Adrenal gland (tissue), 12 donors: ENCODE results near the gene GALNT1. TPM values are rescaled to one million over a fixed set of nuclear protein-coding genes. Genes with fewer than 3 reads are reported as not detected.

Experiments
- DNase-seq, 7 donors: peaks; one replicate each; pipeline ENCODE4 v3.0.0-alpha.2; 2019 to 2020
- H3K27ac ChIP-seq, 5 donors: fragments of 200-600 bp; sonication (generic) in 4 of 5; 1 replicate in 3 of 5; 2 replicates in 2 of 5; pipeline versions ENCODE4 v1.5.1 to v1.8.0; 2016 to 2020; ENCODE audit warnings: mild to moderate bottlenecking in 1 of 5
- H3K27me3 ChIP-seq: fragments of 200-600 bp; 2 replicates; pipeline ENCODE4 v1.8.0; 2021
- H3K36me3 ChIP-seq, 2 donors: fragments of 200-600 bp; replicated peaks in 1 of 2; 1 replicate in 1 of 2; 2 replicates in 1 of 2; pipeline versions ENCODE4 v1.5.1 to v1.8.0; 2018 to 2022
- H3K4me1 ChIP-seq, 2 donors: fragments of 200-600 bp; replicated peaks in 1 of 2; 1 replicate in 1 of 2; 2 replicates in 1 of 2; pipeline versions ENCODE4 v1.5.1 to v1.8.0; 2018 to 2021
- H3K4me3 ChIP-seq, 4 donors: fragments of 200-600 bp; sonication (generic) in 3 of 4; one replicate each; pipeline ENCODE4 v1.5.1; 2016 to 2018
- H3K9me3 ChIP-seq, 3 donors: fragments of 200-600 bp; sonication (generic) in 1 of 3; replicated peaks in 1 of 3; 1 replicate in 2 of 3; 2 replicates in 1 of 3; pipeline versions ENCODE4 v1.5.1 to v1.8.0; 2016 to 2021
- POLR2A ChIP-seq, 2 donors: fragments of 450-650 bp; IDR thresholded peaks; one replicate each; pipeline ENCODE4 v1.6.1; 2017; ENCODE audit warnings: antibody characterized with exemption in 2 of 2, mild to moderate bottlenecking in 2 of 2, moderate library complexity in 1 of 2
- WGBS, 4 donors: extraction: QIAGEN DNeasy Blood & Tissue Kit in 2 of 4; methylation state at CpG; one replicate each; pipeline versions ENCODE4 v1.1.5 to v1.1.7; 2013 to 2017; 5-methylcytosine and 5-hydroxymethylcytosine counted together
- intact Hi-C, 2 donors: fragments of 100-400 bp; cut with DNase I; formaldehyde crosslinking; loops; one replicate each; pipeline versions ENCODE4 v1.14.1 to v1.15.0; 2022 to 2023
- polyA plus RNA-seq, 3 donors: library from polyadenylated mRNA; stranded (reverse); fragments of 200-250 nt in 2 of 3; fragments of 350-450 nt in 1 of 3; fragmentation: Illumina TruSeq in 1 of 3; extraction: RNeasy Lipid Tissue Mini Kit (QIAGEN cat#74804) in 1 of 3; gene quantifications; one replicate each; pipeline ENCODE4 v1.2.3, GENCODE V29; 2013 to 2014
- total RNA-seq, 9 donors: library from RNA; depleted of rRNA in 4 of 9; stranded (reverse); fragments of >200 nt in 4 of 9; fragments of 120-200 nt in 1 of 9; fragmentation: NEBNext Ultra II Directional in 1 of 9; extraction: Animal tissue kit (Norgen Biotek cat#: 25700) in 1 of 9; gene quantifications; one replicate each; pipeline versions ENCODE4 v1.1.0 to v1.2.4, GENCODE V29; 2013 to 2023
- TF ChIP-seq, protein P1 (sequence below), 6 experiments: fragments of 450-650 bp in 4 of 6; fragments of 200-600 bp in 2 of 6; sonication (generic) in 1 of 6; IDR thresholded peaks; 1 replicate in 5 of 6; 2 replicates in 1 of 6; pipeline versions ENCODE4 v1.5.1 to v1.8.0; 2016 to 2021; ENCODE audit warnings: antibody characterized with exemption in 6 of 6, mild to moderate bottlenecking in 2 of 6, moderate library complexity in 1 of 6
- donor health status: healthy with polysubstance abuse.
- donor health status: Bipolar disorder and iron deficiency.
- donor health status: DM: yes; HTN: yes; CAD: no.
- donor health status: DM: no; HTN: no; CAD: no.
- donor health status: DM: no; HTN: no; CAD: no.
- donor health status: DM: yes; HTN: yes; CAD: no.

GALNT1 gene
- total and polyA plus RNA-seq, 12 donors = 9.7 to 130 (median 65.4) TPM

DNA sequence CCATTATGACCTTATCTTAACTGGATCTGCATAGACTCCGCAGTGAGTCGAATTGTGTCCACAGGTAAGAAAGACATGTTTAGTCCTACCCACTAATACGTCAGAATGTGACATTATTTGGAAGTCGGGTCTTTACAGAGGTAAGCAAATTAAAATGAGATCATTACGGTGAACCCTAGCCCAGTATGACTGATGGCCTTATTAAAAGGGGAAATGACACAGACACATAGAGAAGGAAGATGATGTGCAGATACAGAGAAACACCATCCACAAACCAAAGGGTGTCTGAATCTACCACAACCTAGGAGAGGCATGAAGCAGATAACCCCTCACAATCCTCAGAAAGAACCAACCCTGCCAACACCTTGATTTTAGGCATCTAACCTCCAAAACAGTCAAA, 135.6 kb downstream of the GALNT1 start:
- Histone ChIP-seq H3K9me3 (peaks cover 0 to 13% (median 0%) of the 10 kb centered on the region in 3 donors), H3K36me3 (no peaks in the 10 kb centered on the region), H3K27me3 (no peaks in the 10 kb centered on the region), H3K4me3 (no peak overlapping the region), H3K4me1 (no peaks in the 10 kb centered on the region), H3K27ac (no peak overlapping the region)
- intact Hi-C loops = no loop called here
- no peak for DNase-seq
- TF ChIP-seq POLR2A (IDR thresholded peaks at IDR 0.05) = no peak
- 88 to 93% (median 91%) methylated on average over 5 of the region's 5 CpGs for WGBS, 4 donors

DNA sequence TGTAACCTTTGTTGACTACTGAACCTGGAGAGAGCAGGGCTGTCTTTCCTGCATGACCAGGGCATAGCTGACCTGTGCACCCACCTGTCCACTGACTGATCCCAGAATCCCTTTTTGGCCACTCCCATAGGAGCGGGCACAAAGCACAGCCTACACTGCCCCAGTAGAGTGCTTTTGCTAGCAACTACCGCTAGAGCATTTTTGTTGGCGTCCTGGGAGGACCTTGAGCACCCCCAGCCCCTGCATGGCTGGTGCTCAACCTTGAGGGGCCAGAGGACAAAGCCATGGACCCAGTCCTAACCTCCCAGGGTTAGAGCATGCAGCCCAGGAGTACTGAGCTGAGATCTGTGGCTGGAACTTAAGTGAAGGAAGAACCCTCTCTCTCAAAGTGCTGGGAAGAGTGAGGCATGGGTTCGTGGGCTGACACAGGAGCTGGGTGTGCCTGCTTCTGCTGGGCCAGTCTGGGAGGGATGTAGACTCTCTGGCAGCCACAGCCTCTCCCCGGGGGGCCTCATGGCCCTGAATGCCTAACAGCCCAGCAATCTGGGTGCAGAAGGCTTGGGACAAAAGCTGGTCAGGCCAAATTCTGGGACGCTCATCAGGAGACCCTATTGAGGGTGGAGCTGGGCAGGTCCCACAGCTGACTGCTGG, 140.0 kb downstream of the GALNT1 start:
- Histone ChIP-seq H3K9me3 (peaks cover 0 to 13% (median 0%) of the 10 kb centered on the region in 3 donors), H3K36me3 (no peaks in the 10 kb centered on the region), H3K27ac (no peak overlapping the region), H3K4me3 (no peak overlapping the region), H3K4me1 (no peaks in the 10 kb centered on the region), H3K27me3 (no peaks in the 10 kb centered on the region)
- DNase-seq = no peak
- TF ChIP-seq, protein P1, sequence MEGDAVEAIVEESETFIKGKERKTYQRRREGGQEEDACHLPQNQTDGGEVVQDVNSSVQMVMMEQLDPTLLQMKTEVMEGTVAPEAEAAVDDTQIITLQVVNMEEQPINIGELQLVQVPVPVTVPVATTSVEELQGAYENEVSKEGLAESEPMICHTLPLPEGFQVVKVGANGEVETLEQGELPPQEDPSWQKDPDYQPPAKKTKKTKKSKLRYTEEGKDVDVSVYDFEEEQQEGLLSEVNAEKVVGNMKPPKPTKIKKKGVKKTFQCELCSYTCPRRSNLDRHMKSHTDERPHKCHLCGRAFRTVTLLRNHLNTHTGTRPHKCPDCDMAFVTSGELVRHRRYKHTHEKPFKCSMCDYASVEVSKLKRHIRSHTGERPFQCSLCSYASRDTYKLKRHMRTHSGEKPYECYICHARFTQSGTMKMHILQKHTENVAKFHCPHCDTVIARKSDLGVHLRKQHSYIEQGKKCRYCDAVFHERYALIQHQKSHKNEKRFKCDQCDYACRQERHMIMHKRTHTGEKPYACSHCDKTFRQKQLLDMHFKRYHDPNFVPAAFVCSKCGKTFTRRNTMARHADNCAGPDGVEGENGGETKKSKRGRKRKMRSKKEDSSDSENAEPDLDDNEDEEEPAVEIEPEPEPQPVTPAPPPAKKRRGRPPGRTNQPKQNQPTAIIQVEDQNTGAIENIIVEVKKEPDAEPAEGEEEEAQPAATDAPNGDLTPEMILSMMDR (IDR thresholded peaks at IDR 0.05) = no peak
- TF ChIP-seq POLR2A (IDR thresholded peaks at IDR 0.05) = no peak
- intact Hi-C loops = no loop called here
- 83 to 92% (median 88%) methylated on average over 4 to 6 of the region's 6 CpGs for WGBS, 4 donors

DNA sequence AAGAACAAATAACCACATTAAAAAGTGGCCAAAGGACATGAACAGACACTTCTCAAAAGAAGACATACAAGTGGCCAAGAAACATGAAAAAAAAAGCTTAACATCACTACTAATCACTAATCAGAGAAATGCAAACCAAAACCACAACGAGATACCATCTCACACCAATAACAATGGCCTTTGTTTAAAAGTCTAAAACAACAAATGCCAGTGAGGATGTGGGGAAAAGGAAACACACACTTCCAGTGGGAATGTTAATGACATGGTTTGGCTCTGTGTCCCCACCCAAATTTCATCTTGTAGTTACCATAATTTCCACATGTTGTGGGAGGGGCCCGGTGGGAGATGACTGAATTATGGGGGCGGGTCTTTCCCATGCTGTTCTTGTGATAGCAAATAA, 147.1 kb downstream of the GALNT1 start:
- intact Hi-C loops = no loop called here
- H3K9me3 ChIP-seq = no peaks in the 10 kb centered on the region
- H3K4me1 ChIP-seq = peaks cover 0 to 2% of the 10 kb centered on the region in 2 donors
- no peak overlapping the region for H3K4me3 ChIP-seq
- no peaks in the 10 kb centered on the region for H3K36me3 ChIP-seq
- H3K27ac ChIP-seq = no peak overlapping the region
- no peaks in the 10 kb centered on the region for H3K27me3 ChIP-seq
- WGBS, 4 donors = 78 to 89% (median 83%) methylated on average over 3 of the region's 3 CpGs
- DNase-seq = no peak
- TF ChIP-seq, protein P1 (IDR thresholded peaks at IDR 0.05) = no peak
- TF ChIP-seq POLR2A (IDR thresholded peaks at IDR 0.05) = no peak

DNA sequence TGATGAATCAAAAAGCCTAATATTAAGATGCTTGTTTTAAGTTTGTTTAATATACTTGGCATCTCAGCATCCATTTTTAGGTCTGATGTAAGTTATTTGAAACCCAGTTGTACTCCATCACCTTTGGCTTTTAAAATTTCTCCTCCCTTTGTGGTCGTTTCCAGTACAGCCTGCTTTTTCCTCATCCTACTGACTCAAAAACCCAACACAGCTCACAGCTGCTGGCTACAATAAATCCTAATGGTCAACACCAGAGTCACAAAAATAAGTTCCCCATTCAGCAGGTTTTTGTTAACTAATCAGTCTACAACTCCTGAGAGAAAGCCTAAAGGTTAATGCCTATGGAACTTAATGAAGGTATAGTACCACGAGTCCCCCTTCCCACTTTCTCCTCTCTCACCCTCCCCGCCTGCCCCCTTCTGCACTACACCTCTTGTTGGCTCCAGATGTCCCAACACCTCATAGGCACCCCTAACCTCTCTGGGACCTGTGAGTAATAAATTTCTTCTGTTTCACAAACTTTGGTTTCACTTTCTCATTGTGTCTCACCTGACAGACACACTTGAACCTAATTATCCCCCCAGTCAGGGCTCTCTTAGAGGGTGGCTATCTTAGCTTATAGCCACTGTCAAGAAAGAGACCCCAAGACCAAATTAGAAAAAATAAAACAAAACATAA, 148.6 kb downstream of the GALNT1 start:
- Histone ChIP-seq H3K27ac (peak overlapping the region in 1 of 5 donors; percentile 21), H3K36me3 (no peaks in the 10 kb centered on the region), H3K27me3 (no peaks in the 10 kb centered on the region), H3K4me1 (peaks cover 0 to 2% of the 10 kb centered on the region in 2 donors), H3K4me3 (peak overlapping the region in 2 of 4 donors; percentile 18 to 57), H3K9me3 (no peaks in the 10 kb centered on the region)
- no peak for DNase-seq
- intact Hi-C loops = no loop called here
- WGBS, 4 donors = 42 to 62% (median 56%) methylated on average over 3 of the region's 3 CpGs
- TF ChIP-seq, protein P1 (IDR thresholded peaks at IDR 0.05) = no peak
- no peak for TF ChIP-seq POLR2A (IDR thresholded peaks at IDR 0.05)
